ENCODE results near the gene ISX. TPM values are rescaled to one million over a fixed set of nuclear protein-coding genes. Genes with fewer than 3 reads are reported as not detected.

The ISX gene
- total and polyA plus RNA-seq, 2 donors (not counting 1 experiment from before 2014, with no cell fraction given), result not detected

DNA sequence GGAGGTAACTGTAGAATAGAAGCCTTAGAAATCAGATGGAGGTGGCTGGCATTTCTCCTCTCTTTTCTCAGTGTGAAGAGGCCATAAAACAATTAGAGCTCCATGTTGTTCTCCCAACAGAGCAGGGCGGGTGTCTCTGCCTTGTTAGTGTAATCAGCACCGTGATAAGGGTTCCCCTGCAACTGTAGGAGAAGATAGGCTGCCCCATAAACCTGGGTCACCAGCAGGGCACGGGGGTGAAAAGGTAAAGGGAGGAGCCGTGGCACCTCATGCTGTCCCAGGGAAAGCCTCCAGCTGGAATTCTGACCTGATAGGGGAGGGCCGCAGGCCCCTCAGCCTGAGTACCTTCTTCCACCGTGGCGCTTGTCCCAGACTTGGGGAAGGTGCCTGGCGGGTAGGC, 68.7 kb downstream of the ISX start:
- no peaks in the 10 kb centered on the region for H3K4me1 Mint-ChIP-seq
- Histone ChIP-seq H3K4me3 (ENCODE audit: control extremely low read depth in 1 of 5, extremely low read depth in 1 of 5, insufficient read depth in 1 of 5, low read depth in 2 of 5, low read length in 4 of 5) (no peak overlapping the region), H3K4me1 (ENCODE audit: control insufficient read depth in 2 of 2, insufficient read depth in 2 of 2, low read length in 2 of 2) (no peaks in the 10 kb centered on the region), H3K79me2 (ENCODE audit: control insufficient read depth, insufficient read depth, low read length) (no peaks in the 10 kb centered on the region), H3K27ac (ENCODE audit: low read length in 2 of 2) (no peak overlapping the region), H3K4me2 (replicated peaks; ENCODE audit: low read depth, low read length, poor library complexity, severe bottlenecking) (no peak overlapping the region), H3K9ac (ENCODE audit: low read length) (no peak overlapping the region), H3K27me3 (replicated peaks in 1 of 4; ENCODE audit: control extremely low read depth in 1 of 4, control insufficient read depth in 3 of 4, insufficient read depth in 4 of 4, low read length in 3 of 4) (peaks cover 0 to 6% (median 2%) of the 10 kb centered on the region in 4 experiments), H3K36me3 (replicated peaks in 1 of 2; ENCODE audit: control extremely low read depth in 1 of 2, control insufficient read depth in 1 of 2, extremely low read depth in 1 of 2, insufficient read depth in 2 of 2, low read length in 1 of 2) (no peaks in the 10 kb centered on the region), H4K20me1 (ENCODE audit: control insufficient read depth, insufficient read depth, low read length, poor library complexity, severe bottlenecking) (no peaks in the 10 kb centered on the region), H3K9me3 (ENCODE audit: control extremely low read depth in 1 of 3, control insufficient read depth in 2 of 3, insufficient read depth in 1 of 3, low read length in 2 of 3) (no peaks in the 10 kb centered on the region), H2AFZ (ENCODE audit: insufficient read depth, low read depth, low read length, poor library complexity, severe bottlenecking) (no peak overlapping the region)
- no peak overlapping the region for H3K27ac Mint-ChIP-seq
- peaks cover 41% of the 10 kb centered on the region for H3K27me3 Mint-ChIP-seq
- H3K9me3 Mint-ChIP-seq (ENCODE audit: insufficient read depth), result no peaks in the 10 kb centered on the region
- CTCF ChIA-PET, result no interaction called here
- 26% methylated on average over 8 of the region's 8 CpGs for WGBS (ENCODE audit: insufficient coverage)
- DNase-seq (no peak), ATAC-seq (ENCODE audit: low read depth) (no peak)
- no peak overlapping the region for H3K4me3 Mint-ChIP-seq
- no peak for TF ChIP-seq EZH2 (IDR thresholded peaks at IDR 0.05; ENCODE audit: borderline replicate concordance, insufficient read depth, low read depth, low read length, poor library complexity, severe bottlenecking)
- TF ChIP-seq, protein P1, sequence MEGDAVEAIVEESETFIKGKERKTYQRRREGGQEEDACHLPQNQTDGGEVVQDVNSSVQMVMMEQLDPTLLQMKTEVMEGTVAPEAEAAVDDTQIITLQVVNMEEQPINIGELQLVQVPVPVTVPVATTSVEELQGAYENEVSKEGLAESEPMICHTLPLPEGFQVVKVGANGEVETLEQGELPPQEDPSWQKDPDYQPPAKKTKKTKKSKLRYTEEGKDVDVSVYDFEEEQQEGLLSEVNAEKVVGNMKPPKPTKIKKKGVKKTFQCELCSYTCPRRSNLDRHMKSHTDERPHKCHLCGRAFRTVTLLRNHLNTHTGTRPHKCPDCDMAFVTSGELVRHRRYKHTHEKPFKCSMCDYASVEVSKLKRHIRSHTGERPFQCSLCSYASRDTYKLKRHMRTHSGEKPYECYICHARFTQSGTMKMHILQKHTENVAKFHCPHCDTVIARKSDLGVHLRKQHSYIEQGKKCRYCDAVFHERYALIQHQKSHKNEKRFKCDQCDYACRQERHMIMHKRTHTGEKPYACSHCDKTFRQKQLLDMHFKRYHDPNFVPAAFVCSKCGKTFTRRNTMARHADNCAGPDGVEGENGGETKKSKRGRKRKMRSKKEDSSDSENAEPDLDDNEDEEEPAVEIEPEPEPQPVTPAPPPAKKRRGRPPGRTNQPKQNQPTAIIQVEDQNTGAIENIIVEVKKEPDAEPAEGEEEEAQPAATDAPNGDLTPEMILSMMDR (IDR thresholded peaks at IDR 0.05), result no peak
- intact Hi-C loops (cut with micrococcal nuclease), result no loop called here
- POLR2A ChIA-PET, result no interaction called here

DNA sequence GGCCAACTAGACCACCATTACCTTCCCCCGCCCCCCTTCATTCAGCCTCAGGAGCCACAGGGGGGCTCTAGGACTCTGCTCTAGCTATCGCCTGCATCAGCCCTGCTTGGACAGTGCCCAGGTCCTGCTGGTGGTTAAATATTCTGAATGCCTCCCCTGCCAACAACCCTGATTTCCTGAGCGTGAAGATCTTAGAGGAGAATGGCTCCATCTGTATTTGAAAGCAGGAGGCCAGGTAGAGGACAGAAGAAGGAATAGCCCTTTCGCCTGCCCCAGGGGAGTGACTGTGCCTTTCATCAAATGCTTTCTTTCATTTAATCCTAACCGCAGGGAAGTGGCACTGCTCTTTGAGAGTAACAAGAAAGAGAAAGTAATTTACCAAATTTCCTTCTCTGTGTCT, 69.2 kb downstream of the ISX start:
- no peak for ATAC-seq (ENCODE audit: low read depth)
- Histone ChIP-seq H4K20me1 (ENCODE audit: control insufficient read depth, insufficient read depth, low read length, poor library complexity, severe bottlenecking) (no peaks in the 10 kb centered on the region), H2AFZ (ENCODE audit: insufficient read depth, low read depth, low read length, poor library complexity, severe bottlenecking) (no peak overlapping the region), H3K27me3 (replicated peaks in 1 of 4; ENCODE audit: control extremely low read depth in 1 of 4, control insufficient read depth in 3 of 4, insufficient read depth in 4 of 4, low read length in 3 of 4) (peaks cover 0 to 6% (median 2%) of the 10 kb centered on the region in 4 experiments), H3K9ac (ENCODE audit: low read length) (no peak overlapping the region), H3K4me2 (replicated peaks; ENCODE audit: low read depth, low read length, poor library complexity, severe bottlenecking) (no peak overlapping the region), H3K27ac (ENCODE audit: low read length in 2 of 2) (no peak overlapping the region), H3K4me3 (ENCODE audit: control extremely low read depth in 1 of 5, extremely low read depth in 1 of 5, insufficient read depth in 1 of 5, low read depth in 2 of 5, low read length in 4 of 5) (no peak overlapping the region), H3K4me1 (ENCODE audit: control insufficient read depth in 2 of 2, insufficient read depth in 2 of 2, low read length in 2 of 2) (no peaks in the 10 kb centered on the region), H3K36me3 (replicated peaks in 1 of 2; ENCODE audit: control extremely low read depth in 1 of 2, control insufficient read depth in 1 of 2, extremely low read depth in 1 of 2, insufficient read depth in 2 of 2, low read length in 1 of 2) (no peaks in the 10 kb centered on the region), H3K79me2 (ENCODE audit: control insufficient read depth, insufficient read depth, low read length) (no peaks in the 10 kb centered on the region), H3K9me3 (ENCODE audit: control extremely low read depth in 1 of 3, control insufficient read depth in 2 of 3, insufficient read depth in 1 of 3, low read length in 2 of 3) (no peaks in the 10 kb centered on the region)
- no peak for DNase-seq
- Mint-ChIP-seq H3K4me3 (no peak overlapping the region), H3K9me3 (ENCODE audit: insufficient read depth) (no peaks in the 10 kb centered on the region), H3K27me3 (peaks cover 41% of the 10 kb centered on the region), H3K4me1 (no peaks in the 10 kb centered on the region), H3K27ac (no peak overlapping the region)
- intact Hi-C loops (cut with micrococcal nuclease), result no loop called here
- WGBS (ENCODE audit: insufficient coverage), result no CpG with 5 or more reads among the region's 5 CpGs
- POLR2A ChIA-PET, result no interaction called here
- no peak for TF ChIP-seq EZH2 (IDR thresholded peaks at IDR 0.05; ENCODE audit: borderline replicate concordance, insufficient read depth, low read depth, low read length, poor library complexity, severe bottlenecking)
- TF ChIP-seq, protein P1 (IDR thresholded peaks at IDR 0.05), result no peak
- CTCF ChIA-PET, result no interaction called here

Other genes with a start within 250 kb of the ISX start
- gene HMGXB4, start 191.3 kb downstream of the ISX start, total RNA-seq, result 25.2 and 28.7 TPM in 2 replicates
- 5.9 and 11.5 TPM in 2 replicates for gene HMGXB4, start 191.3 kb downstream of the ISX start, polyA plus RNA-seq
- gene TOM1, start 233.7 kb downstream of the ISX start, total RNA-seq, result 53.2 and 54.2 TPM in 2 replicates
- gene TOM1, start 233.7 kb downstream of the ISX start, polyA plus RNA-seq, result 25.3 and 29.8 TPM in 2 replicates